Fibroblast of lung (primary cell): Measurements from ENCODE around the gene OR2AG2. TPM values are rescaled to one million over a fixed set of nuclear protein-coding genes. Genes with fewer than 3 reads are reported as not detected.
"Not testable (repeated sequence)": the region's sequence is repeated elsewhere in the genome, so short reads cannot be mapped to it uniquely, and the experiment has no call there.

Experiments
- DNase-seq, 2 donors: peaks; one replicate each; pipeline versions ENCODE4 v3.0.0 to v3.0.0-alpha.2; 2010; ENCODE audit warnings: low read depth in 2 of 2
- H2AFZ ChIP-seq: 2 replicates; pipeline ENCODE4 v1.5.1; 2012; ENCODE audit warnings: low read length, control low read depth, inconsistent platforms
- H3K27ac ChIP-seq: 2 replicates; pipeline ENCODE4 v1.5.1; 2011; ENCODE audit warnings: low read length, control low read depth; ENCODE audit not compliant: insufficient read depth
- H3K27me3 ChIP-seq: 2 replicates; pipeline ENCODE4 v1.5.1; 2011; ENCODE audit warnings: mild to moderate bottlenecking, low read length; ENCODE audit not compliant: control insufficient read depth, insufficient read depth
- H3K36me3 ChIP-seq: 2 replicates; pipeline ENCODE4 v1.5.1; 2011; ENCODE audit warnings: low read length; ENCODE audit not compliant: control insufficient read depth, insufficient read depth
- H3K4me1 ChIP-seq: 2 replicates; pipeline ENCODE4 v1.5.1; 2011; ENCODE audit warnings: low read length; ENCODE audit not compliant: control insufficient read depth, insufficient read depth; ENCODE audit errors: extremely low read depth
- H3K4me2 ChIP-seq: 2 replicates; pipeline ENCODE4 v1.5.1; 2011; ENCODE audit warnings: low read length, control low read depth; ENCODE audit not compliant: insufficient read depth; ENCODE audit errors: extremely low read depth
- H3K4me3 ChIP-seq, 4 experiments: fragments of 200-600 bp in 1 of 4; sonication (generic) in 1 of 4; replicated peaks in 1 of 4; 2 replicates each; pipeline ENCODE4 v1.5.1; 2011 to 2016; ENCODE audit warnings: low read length in 4 of 4, low read depth in 3 of 4, mild to moderate bottlenecking in 3 of 4, control low read depth in 2 of 4, inconsistent platforms in 1 of 4, mixed read lengths in 1 of 4; ENCODE audit not compliant: insufficient read depth in 1 of 4; ENCODE audit errors: control extremely low read depth in 1 of 4
- H3K79me2 ChIP-seq: 2 replicates; pipeline ENCODE4 v1.5.1; 2012; ENCODE audit warnings: mild to moderate bottlenecking, low read length, inconsistent platforms; ENCODE audit not compliant: control insufficient read depth, insufficient read depth
- H3K9ac ChIP-seq: 2 replicates; pipeline ENCODE4 v1.5.1; 2011; ENCODE audit warnings: mild to moderate bottlenecking, low read length, control low read depth; ENCODE audit not compliant: insufficient read depth
- H3K9me3 ChIP-seq: 2 replicates; pipeline ENCODE4 v1.5.1; 2012; ENCODE audit warnings: low read depth, low read length; ENCODE audit not compliant: control insufficient read depth, insufficient read depth
- H4K20me1 ChIP-seq: 2 replicates; pipeline ENCODE4 v1.5.1; 2011; ENCODE audit warnings: low read length; ENCODE audit not compliant: control insufficient read depth, insufficient read depth; ENCODE audit errors: extremely low read depth
- EZH2 ChIP-seq: IDR thresholded peaks from 2 replicates; pipeline ENCODE4 v1.5.1; 2012; ENCODE audit warnings: low read length, control low read depth, mild to moderate bottlenecking; ENCODE audit errors: missing control alignments
- polyA plus RNA-seq, 2 donors: library from polyadenylated mRNA; depleted of rRNA in 1 of 2; stranded (reverse) in 1 of 2; unstranded in 1 of 2; fragments of >200 nt; gene quantifications; 2 replicates each; pipeline ENCODE4 v1.2.1, GENCODE V29; 2011 to 2012; ENCODE audit warnings: missing spikeins in 1 of 2
- total RNA-seq: library from RNA; depleted of rRNA; stranded (reverse); fragments of >200 nt; gene quantifications from 2 replicates; pipeline ENCODE4 v1.2.1, GENCODE V29; 2014
- TF ChIP-seq, protein P1 (sequence below), 2 donors: IDR thresholded peaks in 1 of 2; conservative IDR thresholded peaks in 1 of 2; 1 replicate in 1 of 2; 2 replicates in 1 of 2; pipeline ENCODE4 v1.5.1; 2011 to 2012; ENCODE audit warnings: low read length in 2 of 2, control low read depth in 1 of 2, inconsistent platforms in 1 of 2, low read depth in 1 of 2, mild to moderate bottlenecking in 1 of 2

OR2AG2 gene
- total and polyA plus RNA-seq, 2 donors (not counting 1 experiment from before 2014, with no cell fraction given): under 0.01 to 0.03 TPM

DNA sequence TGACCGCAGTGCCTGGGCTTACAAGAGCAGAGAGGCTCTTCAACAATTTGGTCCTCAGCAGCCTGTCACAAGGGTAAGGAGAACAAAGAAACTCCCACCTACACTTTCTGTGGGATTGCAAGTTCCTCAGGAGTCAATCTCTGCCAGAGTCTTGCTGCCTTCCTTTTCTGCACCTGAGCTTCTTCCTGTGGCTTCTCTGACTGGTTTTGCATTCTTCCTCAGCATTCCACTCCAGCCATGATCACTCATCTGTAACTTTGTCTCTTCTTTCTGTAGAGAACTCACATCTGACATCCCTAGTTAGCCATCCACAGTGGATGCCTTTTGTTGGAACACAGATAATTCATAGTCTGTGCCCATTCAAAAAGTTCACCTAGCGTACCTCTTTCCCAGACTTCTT lies 41.9 kb upstream of the OR2AG2 start:
- Histone ChIP-seq H4K20me1 (no peaks in the 10 kb centered on the region), H3K4me3 (no peak overlapping the region), H3K79me2 (no peaks in the 10 kb centered on the region), H3K4me2 (no peak overlapping the region), H3K9ac (no peak overlapping the region), H3K27me3 (no peaks in the 10 kb centered on the region), H3K9me3 (no peaks in the 10 kb centered on the region), H3K4me1 (no peaks in the 10 kb centered on the region), H3K36me3 (no peaks in the 10 kb centered on the region), H3K27ac (no peak overlapping the region), H2AFZ (no peak overlapping the region)
- DNase-seq: no peak
- no peak for TF ChIP-seq EZH2
- TF ChIP-seq, protein P1, sequence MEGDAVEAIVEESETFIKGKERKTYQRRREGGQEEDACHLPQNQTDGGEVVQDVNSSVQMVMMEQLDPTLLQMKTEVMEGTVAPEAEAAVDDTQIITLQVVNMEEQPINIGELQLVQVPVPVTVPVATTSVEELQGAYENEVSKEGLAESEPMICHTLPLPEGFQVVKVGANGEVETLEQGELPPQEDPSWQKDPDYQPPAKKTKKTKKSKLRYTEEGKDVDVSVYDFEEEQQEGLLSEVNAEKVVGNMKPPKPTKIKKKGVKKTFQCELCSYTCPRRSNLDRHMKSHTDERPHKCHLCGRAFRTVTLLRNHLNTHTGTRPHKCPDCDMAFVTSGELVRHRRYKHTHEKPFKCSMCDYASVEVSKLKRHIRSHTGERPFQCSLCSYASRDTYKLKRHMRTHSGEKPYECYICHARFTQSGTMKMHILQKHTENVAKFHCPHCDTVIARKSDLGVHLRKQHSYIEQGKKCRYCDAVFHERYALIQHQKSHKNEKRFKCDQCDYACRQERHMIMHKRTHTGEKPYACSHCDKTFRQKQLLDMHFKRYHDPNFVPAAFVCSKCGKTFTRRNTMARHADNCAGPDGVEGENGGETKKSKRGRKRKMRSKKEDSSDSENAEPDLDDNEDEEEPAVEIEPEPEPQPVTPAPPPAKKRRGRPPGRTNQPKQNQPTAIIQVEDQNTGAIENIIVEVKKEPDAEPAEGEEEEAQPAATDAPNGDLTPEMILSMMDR (conservative IDR thresholded peaks at IDR 0.05 in 1 of 2, IDR thresholded peaks at IDR 0.05 in 1 of 2; ENCODE audit: low read depth in 1 of 2, low read length in 2 of 2): no peak

DNA sequence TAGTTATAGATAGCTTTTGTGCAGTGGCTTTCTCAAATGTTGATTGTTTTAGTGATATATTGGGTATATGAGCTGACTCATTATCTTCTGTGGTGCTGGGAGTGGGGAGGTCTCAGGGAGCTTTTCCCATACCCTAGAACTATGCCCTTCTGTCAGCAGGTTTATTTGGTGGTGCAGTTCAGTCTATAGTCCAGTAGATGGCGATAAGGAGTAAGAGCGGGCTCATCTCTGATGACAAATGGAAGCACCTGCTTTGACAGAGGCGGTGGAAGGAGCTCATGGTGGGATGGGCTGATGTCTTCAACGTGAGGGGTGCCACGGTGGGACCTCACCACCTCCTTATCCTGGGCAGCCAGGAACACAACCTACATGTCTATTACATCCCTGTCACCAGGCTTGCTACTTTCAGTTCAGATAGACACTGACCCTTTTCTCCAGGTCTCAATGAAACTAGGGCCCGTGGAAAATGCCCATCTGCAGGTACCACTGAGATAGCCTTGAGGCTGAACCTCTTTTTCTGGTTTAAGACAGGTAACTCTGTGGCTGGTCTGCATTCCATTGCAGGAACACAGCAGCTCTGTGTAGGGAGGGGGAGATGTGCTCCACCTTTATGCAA lies 40.7 kb upstream of the OR2AG2 start:
- no peak overlapping the region for H3K4me3 ChIP-seq
- no peak overlapping the region for H3K27ac ChIP-seq
- H3K9me3 ChIP-seq: no peaks in the 10 kb centered on the region
- H2AFZ ChIP-seq: no peak overlapping the region
- TF ChIP-seq EZH2: no peak
- TF ChIP-seq, protein P1 (conservative IDR thresholded peaks at IDR 0.05 in 1 of 2, IDR thresholded peaks at IDR 0.05 in 1 of 2; ENCODE audit: low read depth in 1 of 2, low read length in 2 of 2): peak; percentile 96 to 98
- no peaks in the 10 kb centered on the region for H3K27me3 ChIP-seq
- no peak overlapping the region for H3K4me2 ChIP-seq
- H4K20me1 ChIP-seq: no peaks in the 10 kb centered on the region
- H3K79me2 ChIP-seq: no peaks in the 10 kb centered on the region
- DNase-seq: peak; percentile 22 to 32
- H3K36me3 ChIP-seq: no peaks in the 10 kb centered on the region
- no peaks in the 10 kb centered on the region for H3K4me1 ChIP-seq
- H3K9ac ChIP-seq: no peak overlapping the region

DNA sequence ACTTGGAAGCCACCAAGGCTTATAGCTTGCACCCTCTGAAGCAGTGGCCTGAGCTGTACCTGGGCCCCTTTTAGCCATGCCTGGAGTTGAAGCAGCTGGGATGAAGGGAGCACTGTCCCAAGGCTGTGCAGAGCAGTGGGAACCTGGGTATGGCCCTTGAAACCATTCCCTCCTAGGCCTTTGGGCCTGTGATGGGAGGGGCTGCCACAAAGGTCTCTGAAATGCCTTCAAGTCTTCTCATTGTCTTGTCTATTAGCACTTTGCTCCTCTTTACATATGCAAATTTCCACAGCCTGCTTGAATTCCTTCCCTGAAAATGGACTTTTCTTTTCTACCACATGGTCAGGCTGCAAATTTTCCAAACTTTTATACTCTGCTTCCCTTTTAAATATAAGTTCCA lies 29.3 kb upstream of the OR2AG2 start:
- not testable (repeated sequence) for H3K27ac ChIP-seq, H3K27me3 ChIP-seq, H3K79me2 ChIP-seq, H4K20me1 ChIP-seq, H3K9ac ChIP-seq, H3K4me3 ChIP-seq, DNase-seq, H3K4me1 ChIP-seq, H3K9me3 ChIP-seq, H2AFZ ChIP-seq, H3K36me3 ChIP-seq, H3K4me2 ChIP-seq
